ENCODE data around the gene MUC20.
"Not testable (repeated sequence)": the region's sequence is repeated elsewhere in the genome, so short reads cannot be mapped to it uniquely, and the experiment has no call there.

The MUC20 gene

GRCh38 chr3:195728789-195729188 lies 8.0 kb downstream of the MUC20 start:
- not testable (repeated sequence) for H3K27me3 Mint-ChIP-seq; H3K27ac Mint-ChIP-seq; H3K4me1 Mint-ChIP-seq (ENCODE audit: low read depth); H3K4me3 Mint-ChIP-seq; H3K36me3 Mint-ChIP-seq (ENCODE audit: low read depth); H3K9me3 Mint-ChIP-seq

DNA sequence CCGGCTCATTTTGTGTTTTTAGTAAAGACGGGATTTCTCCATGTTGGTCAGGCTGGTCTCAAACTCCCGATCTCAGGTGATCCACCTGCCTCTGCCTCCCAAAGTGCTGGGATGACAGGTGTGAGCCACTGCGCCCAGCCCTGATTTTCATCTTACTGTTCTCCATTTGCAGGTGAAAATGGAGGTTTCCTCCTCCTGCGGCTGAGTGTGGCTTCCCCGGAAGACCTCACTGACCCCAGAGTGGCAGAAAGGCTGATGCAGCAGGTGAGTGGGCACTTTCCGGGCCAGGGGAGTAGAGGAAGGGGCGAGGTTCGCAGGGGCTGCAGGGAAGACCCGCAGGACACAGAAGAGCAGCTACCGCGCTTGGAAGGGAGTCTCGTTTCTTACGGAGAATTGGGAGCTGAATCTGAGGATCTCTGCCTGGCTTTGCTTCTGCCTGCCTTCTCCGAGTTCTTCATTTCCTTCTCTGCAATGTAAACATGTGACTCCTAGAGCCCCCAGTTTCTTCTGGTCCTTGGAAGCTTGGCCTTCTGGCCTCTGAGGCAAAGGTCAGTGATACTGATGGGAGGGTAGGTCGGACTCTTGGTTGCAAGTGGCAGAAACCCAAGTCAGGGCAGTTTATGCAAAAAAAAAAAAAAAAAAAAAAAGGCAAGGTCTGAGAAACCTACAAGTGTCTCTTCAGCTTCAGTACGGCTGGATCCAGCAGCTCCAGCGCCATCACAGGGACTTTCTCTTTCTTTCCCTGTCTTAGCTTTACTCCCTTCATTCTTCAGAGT lies 8.9 kb downstream of the MUC20 start:
- H3K4me1 Mint-ChIP-seq (ENCODE audit: low read depth), result no peaks in the 10 kb centered on the region
- H3K4me3 Mint-ChIP-seq, result no peak overlapping the region
- H3K27ac Mint-ChIP-seq, result no peak overlapping the region
- no peaks in the 10 kb centered on the region for H3K27me3 Mint-ChIP-seq
- peaks cover 5% of the 10 kb centered on the region for H3K36me3 Mint-ChIP-seq (ENCODE audit: low read depth)
- H3K9me3 Mint-ChIP-seq, result no peaks in the 10 kb centered on the region

DNA sequence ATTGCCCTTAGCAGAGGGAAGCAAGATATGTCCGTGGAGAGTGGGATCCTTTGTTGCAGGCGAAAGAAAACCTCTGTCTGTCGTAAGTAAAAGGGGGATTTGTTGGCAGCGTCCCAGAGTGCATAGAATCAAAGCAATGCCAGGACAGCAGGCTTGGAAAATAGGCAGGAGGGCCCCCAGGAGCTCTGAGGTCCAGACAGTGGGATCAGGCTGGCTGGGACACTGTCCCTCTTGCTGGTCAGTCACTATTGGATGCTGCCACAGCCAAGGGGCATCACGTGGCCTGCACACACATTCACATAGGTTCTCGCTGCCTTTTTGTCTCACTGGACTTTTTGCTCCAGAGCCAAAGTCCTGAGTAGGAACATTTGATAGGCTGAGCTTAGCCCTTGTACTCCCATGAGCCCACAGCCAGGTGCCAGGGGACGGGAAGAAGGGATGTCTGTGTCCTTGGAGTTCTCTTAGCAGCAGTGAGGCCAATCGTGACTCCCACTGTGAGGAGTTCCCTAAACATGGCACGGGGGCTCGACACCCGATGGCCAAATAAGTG lies 10.7 kb downstream of the MUC20 start:
- no peaks in the 10 kb centered on the region for H3K4me1 Mint-ChIP-seq (ENCODE audit: low read depth)
- no peaks in the 10 kb centered on the region for H3K27me3 Mint-ChIP-seq
- no peak overlapping the region for H3K27ac Mint-ChIP-seq
- no peaks in the 10 kb centered on the region for H3K9me3 Mint-ChIP-seq
- no peak overlapping the region for H3K4me3 Mint-ChIP-seq
- peaks cover 5% of the 10 kb centered on the region for H3K36me3 Mint-ChIP-seq (ENCODE audit: low read depth)

DNA sequence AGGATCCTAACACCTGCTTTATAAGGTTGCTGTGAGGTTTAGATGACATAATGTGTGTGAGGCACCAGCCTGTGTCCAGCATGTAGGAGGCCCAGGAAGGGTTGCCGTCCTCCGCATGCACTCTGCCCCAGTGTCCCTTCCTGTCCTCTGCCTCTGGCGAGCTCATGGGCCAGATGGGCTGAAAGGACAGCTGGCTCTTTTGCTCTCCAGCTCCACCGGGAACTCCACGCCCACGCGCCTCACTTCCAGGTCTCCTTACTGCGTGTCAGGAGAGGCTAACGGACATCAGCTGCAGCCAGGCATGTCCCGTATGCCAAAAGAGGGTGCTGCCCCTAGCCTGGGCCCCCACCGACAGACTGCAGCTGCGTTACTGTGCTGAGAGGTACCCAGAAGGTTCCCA lies 12.2 kb downstream of the MUC20 start:
- Mint-ChIP-seq H3K36me3 (ENCODE audit: low read depth) (peaks cover 5% of the 10 kb centered on the region), H3K9me3 (no peaks in the 10 kb centered on the region), H3K27ac (no peak overlapping the region), H3K4me3 (no peak overlapping the region), H3K27me3 (no peaks in the 10 kb centered on the region), H3K4me1 (ENCODE audit: low read depth) (no peaks in the 10 kb centered on the region)

DNA sequence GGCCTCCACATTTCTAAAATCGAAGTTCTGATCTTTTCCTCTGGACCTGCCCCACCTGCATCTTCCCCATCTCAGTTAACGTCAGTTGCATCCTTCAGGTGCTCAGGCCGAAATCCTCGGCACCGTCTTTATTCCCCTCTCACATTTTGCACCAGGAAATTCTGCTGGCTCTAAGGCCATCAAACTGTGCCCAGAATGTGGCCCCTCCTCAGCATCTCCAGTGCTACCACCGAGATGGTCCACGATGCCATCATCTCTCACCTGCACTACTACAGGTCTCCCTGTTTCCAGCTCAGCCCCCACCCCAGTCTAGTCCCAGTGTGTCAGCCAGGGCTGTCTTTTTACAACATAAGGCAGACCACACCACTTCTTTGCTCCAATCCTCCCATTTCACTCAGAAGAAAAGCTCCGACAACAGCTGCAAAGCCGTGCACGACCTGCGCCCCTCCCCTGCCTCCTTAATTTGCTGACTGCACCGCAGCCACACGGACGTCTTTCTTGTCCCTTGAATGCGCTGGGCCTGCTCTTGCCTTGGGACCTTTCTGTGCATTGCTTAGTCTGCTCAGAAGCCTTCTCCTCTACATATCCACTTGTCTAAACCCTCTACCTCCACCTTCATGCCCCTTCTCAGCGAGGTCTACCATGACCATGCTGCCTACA lies 14.4 kb downstream of the MUC20 start:
- Mint-ChIP-seq H3K9me3 (no peaks in the 10 kb centered on the region), H3K36me3 (ENCODE audit: low read depth) (peaks cover 5% of the 10 kb centered on the region), H3K27me3 (no peaks in the 10 kb centered on the region), H3K4me1 (ENCODE audit: low read depth) (no peaks in the 10 kb centered on the region), H3K27ac (no peak overlapping the region), H3K4me3 (no peak overlapping the region)

GRCh38 chr3:195736866-195737490 lies 16.2 kb downstream of the MUC20 start:
- Mint-ChIP-seq H3K4me3 (no peak overlapping the region), H3K36me3 (ENCODE audit: low read depth) (no peaks in the 10 kb centered on the region), H3K27me3 (no peaks in the 10 kb centered on the region), H3K9me3 (no peaks in the 10 kb centered on the region), H3K27ac (no peak overlapping the region), H3K4me1 (ENCODE audit: low read depth) (no peaks in the 10 kb centered on the region)

- not testable (repeated sequence) for H3K36me3 Mint-ChIP-seq (ENCODE audit: low read depth); H3K27ac Mint-ChIP-seq; H3K9me3 Mint-ChIP-seq; H3K27me3 Mint-ChIP-seq; H3K4me3 Mint-ChIP-seq; H3K4me1 Mint-ChIP-seq (ENCODE audit: low read depth)
Measured at GRCh38 chr3:195737782-195738181, 17.0 kb downstream of the MUC20 start.

DNA sequence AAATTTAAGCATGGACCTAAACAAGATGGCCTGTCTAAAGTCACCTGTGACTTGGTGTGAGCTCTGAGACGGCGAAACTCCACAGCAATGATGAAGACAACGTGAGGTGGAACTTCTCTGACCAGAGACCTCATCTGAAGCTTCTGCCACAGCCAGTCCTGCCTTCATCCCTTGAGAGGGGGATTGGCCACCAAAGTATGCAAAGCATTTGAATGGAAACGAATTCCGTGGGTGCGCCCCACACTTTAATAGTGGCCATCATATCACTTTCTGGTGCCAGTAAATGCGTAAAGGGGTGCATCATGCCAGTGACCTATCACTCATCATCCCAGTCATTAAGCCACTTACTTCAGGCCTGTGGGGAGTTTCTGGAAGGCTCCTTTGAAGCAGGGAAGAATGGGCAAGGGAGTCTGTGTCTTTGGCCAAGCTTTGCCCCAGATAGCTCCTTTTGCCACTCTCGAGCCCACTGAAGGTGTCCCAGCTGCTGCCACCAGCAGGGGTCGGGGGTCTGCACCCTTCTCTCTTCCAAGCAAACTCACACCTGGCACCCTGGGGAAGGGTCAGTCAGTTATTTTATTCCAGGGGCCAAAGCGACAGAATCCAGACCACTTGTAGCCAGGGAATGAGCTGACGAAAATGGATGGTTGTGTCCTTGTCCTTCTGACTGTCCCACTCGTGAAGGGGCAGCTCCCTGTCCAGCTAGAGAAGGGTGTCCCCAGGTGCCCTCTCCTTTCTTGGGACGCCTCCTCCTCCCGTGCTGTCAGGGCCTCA lies 17.7 kb downstream of the MUC20 start:
- Mint-ChIP-seq H3K4me3 (no peak overlapping the region), H3K4me1 (ENCODE audit: low read depth) (no peaks in the 10 kb centered on the region), H3K27me3 (peaks cover 9% of the 10 kb centered on the region), H3K9me3 (no peaks in the 10 kb centered on the region), H3K36me3 (ENCODE audit: low read depth) (no peaks in the 10 kb centered on the region), H3K27ac (no peak overlapping the region)

- peaks cover 18% of the 10 kb centered on the region for H3K27me3 Mint-ChIP-seq
- no peaks in the 10 kb centered on the region for H3K9me3 Mint-ChIP-seq
- H3K36me3 Mint-ChIP-seq (ENCODE audit: low read depth), result no peaks in the 10 kb centered on the region
- H3K4me3 Mint-ChIP-seq, result no peak overlapping the region
- H3K27ac Mint-ChIP-seq, result no peak overlapping the region
- H3K4me1 Mint-ChIP-seq (ENCODE audit: low read depth), result no peaks in the 10 kb centered on the region
Measured at GRCh38 chr3:195739561-195740111, 18.9 kb downstream of the MUC20 start.

DNA sequence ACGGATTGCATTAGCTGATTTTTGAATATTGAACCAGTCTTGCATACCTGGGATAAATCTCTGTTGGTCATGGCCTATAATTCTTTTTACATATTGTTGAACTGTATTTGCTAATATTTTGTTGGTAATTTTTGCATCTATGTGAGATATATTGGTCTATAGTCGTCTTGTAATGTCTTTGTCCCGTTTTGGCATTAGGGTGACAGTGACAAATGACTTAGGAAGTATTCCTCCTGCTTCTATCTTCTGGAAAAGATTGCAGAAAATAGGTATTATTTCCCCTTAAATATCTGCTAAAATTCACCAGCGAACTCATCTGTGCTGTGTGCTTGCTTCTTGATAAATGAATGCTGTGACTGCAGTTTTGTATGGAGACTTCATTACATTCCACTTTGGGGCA lies 23.7 kb downstream of the MUC20 start:
- no peaks in the 10 kb centered on the region for H3K36me3 Mint-ChIP-seq (ENCODE audit: low read depth)
- no peak overlapping the region for H3K27ac Mint-ChIP-seq
- H3K9me3 Mint-ChIP-seq, result no peaks in the 10 kb centered on the region
- peaks cover 22% of the 10 kb centered on the region for H3K27me3 Mint-ChIP-seq
- peaks cover 12% of the 10 kb centered on the region for H3K4me1 Mint-ChIP-seq (ENCODE audit: low read depth)
- H3K4me3 Mint-ChIP-seq, result no peak overlapping the region

DNA sequence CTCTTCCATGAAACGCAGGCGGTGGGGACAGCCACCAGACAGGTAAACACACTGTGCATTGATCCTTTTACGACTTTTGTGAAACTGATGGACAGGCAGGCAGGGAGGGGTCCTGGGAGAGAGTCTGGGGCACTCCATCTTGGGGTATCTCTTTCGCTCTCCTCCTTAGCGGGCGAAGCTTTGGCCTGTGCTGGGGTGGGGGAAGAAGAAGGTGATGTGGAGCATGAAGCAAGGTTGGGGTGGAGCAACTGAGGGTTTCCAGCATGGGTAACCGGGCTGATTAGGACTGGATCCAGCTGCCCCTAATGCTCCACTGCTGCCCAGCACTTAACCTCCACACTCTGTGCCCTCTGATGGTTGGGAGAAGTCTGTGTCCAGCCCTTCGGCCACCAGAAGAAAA lies 25.6 kb downstream of the MUC20 start:
- Mint-ChIP-seq H3K27me3 (peaks cover 22% of the 10 kb centered on the region), H3K9me3 (no peaks in the 10 kb centered on the region), H3K4me3 (no peak overlapping the region), H3K27ac (no peak overlapping the region), H3K4me1 (ENCODE audit: low read depth) (peaks cover 12% of the 10 kb centered on the region), H3K36me3 (ENCODE audit: low read depth) (no peaks in the 10 kb centered on the region)

DNA sequence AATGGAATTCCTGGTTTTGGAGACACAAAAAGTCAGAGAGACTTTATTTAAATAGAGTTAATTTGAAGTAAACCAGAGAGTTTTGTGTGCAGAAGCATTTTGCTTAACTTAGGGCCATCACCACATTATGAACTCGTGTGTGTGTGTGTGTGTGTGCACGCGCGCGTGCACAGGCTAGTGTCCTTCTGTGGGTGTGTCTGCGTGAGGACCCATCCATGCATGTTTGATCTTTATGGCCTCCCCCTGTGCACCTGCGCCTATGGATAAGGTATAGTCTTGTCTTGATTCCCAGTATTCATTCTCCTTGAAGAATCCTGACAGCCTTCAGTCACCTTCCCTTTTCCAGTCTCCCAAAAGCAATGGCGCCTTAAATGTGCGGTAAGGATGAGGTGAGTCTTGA lies 26.0 kb downstream of the MUC20 start:
- Mint-ChIP-seq H3K4me3 (no peak overlapping the region), H3K27me3 (peaks cover 22% of the 10 kb centered on the region), H3K36me3 (ENCODE audit: low read depth) (no peaks in the 10 kb centered on the region), H3K4me1 (ENCODE audit: low read depth) (peaks cover 12% of the 10 kb centered on the region), H3K9me3 (no peaks in the 10 kb centered on the region), H3K27ac (no peak overlapping the region)

DNA sequence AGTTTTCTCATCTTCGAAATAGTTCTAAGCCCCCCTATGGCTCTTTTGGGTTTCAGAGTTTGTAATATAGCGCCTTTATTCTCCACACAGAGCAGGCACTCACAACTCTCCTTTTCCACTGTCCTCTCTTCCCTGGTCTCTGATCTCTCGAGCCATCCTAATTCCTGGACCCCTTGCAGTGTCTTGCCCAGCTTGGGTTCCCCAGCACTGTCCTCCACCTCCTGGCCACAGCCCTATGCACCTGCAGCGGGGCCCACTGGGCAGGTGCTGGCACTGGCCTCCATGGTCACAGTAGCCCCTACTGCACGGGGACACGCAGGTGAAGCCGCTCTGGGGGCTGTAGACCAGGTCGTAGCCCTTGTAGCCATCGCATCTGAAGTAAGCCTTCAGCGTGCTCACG lies 27.9 kb downstream of the MUC20 start:
- Mint-ChIP-seq H3K27ac (no peak overlapping the region), H3K27me3 (peaks cover 11% of the 10 kb centered on the region), H3K9me3 (no peaks in the 10 kb centered on the region), H3K4me3 (no peak overlapping the region), H3K36me3 (ENCODE audit: low read depth) (no peaks in the 10 kb centered on the region), H3K4me1 (ENCODE audit: low read depth) (peaks cover 12% of the 10 kb centered on the region)

DNA sequence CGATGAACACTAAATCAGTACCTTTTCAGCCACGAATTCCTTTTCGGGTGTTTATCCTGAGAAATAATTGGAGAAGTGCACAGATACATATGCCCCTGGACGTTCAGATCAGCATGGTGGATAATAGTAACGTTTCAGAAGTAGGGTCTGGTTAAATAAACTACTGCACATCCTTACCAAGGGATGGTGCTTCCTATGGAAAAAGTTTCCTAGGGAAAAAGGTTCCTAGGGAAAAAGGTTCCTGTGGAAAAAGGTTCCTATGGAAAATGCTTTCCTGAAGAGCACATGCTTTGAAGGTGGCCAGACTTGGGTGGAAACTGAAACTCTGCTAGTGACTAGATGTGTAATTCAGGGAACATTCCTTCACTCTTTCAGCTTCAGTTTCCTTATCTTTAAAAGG lies 28.3 kb downstream of the MUC20 start:
- H3K9me3 Mint-ChIP-seq; H3K4me3 Mint-ChIP-seq; H3K27ac Mint-ChIP-seq; H3K27me3 Mint-ChIP-seq; H3K36me3 Mint-ChIP-seq (ENCODE audit: low read depth): not testable (repeated sequence)
- H3K4me1 Mint-ChIP-seq (ENCODE audit: low read depth), result peaks cover 12% of the 10 kb centered on the region
